Endothelial cell of umbilical vein (primary cell): ENCODE results near the gene MFNG. TPM values are rescaled to one million over a fixed set of nuclear protein-coding genes. Genes with fewer than 3 reads are reported as not detected.

Source experiments
- BruUV-seq: library from RNA; stranded (reverse); fragments of 400-500 nt; replicated peaks from 2 replicates; lab custom pipeline; 2021; lab: Mats Ljungman, UMichigan
- CTCF ChIA-PET: fragments of 300-600, 350-600 bp; sonication (Branson Sonifier 250); formaldehyde crosslinking; loops from one replicate; lab custom pipeline; 2021; ENCODE audit warnings: antibody characterized with exemption, inconsistent platforms; lab: Charles Lee
- POLR2A ChIA-PET: fragments of 300-600, 350-600 bp; sonication (Branson Sonifier 250); formaldehyde crosslinking; loops from one replicate; lab custom pipeline; 2021; ENCODE audit warnings: antibody characterized with exemption, inconsistent platforms; lab: Charles Lee
- DNase-seq: peaks from one replicate; pipeline ENCODE4 v3.0.0-alpha.2; 2011; ENCODE audit warnings: low read depth, low spot score
- FAIRE-seq: peaks from 2 replicates; lab custom pipeline; 2011; peaks lifted over from hg19 to GRCh38; lab: Jason Lieb, UNC
- H2AFZ ChIP-seq: 2 replicates; pipeline ENCODE4 v1.6.0; 2012; ENCODE audit warnings: low read depth, low read length, control low read depth, inconsistent platforms
- H3K27ac ChIP-seq: 2 replicates; pipeline ENCODE4 v1.5.1; 2011; ENCODE audit warnings: low read depth, mild to moderate bottlenecking, control low read depth, low read length, moderate library complexity; ENCODE audit not compliant: insufficient read depth
- H3K27me3 ChIP-seq, 2 experiments: 2 replicates each; pipeline versions ENCODE4 v1.6.0 to v1.6.1; 2011; ENCODE audit warnings: low read length in 2 of 2, mixed read lengths in 1 of 2; ENCODE audit not compliant: control insufficient read depth in 2 of 2, insufficient read depth in 2 of 2
- H3K36me3 ChIP-seq, 2 experiments: 2 replicates in 1 of 2; 3 replicates in 1 of 2; pipeline ENCODE4 v1.5.1; 2011; ENCODE audit warnings: low read length in 2 of 2, mild to moderate bottlenecking in 1 of 2, moderate library complexity in 1 of 2; ENCODE audit not compliant: control insufficient read depth in 2 of 2, insufficient read depth in 2 of 2; ENCODE audit errors: extremely low read depth in 1 of 2
- H3K4me1 ChIP-seq: 3 replicates; pipeline ENCODE4 v1.5.1; 2011; ENCODE audit warnings: mild to moderate bottlenecking, low read length; ENCODE audit not compliant: control insufficient read depth, insufficient read depth; ENCODE audit errors: extremely low read depth
- H3K4me2 ChIP-seq: 2 replicates; pipeline ENCODE4 v1.6.1; 2011; ENCODE audit warnings: low read length, control low read depth, mixed read lengths; ENCODE audit not compliant: insufficient read depth
- H3K4me3 ChIP-seq, 3 experiments: fragments of 200-600 bp in 1 of 3; sonication (generic), shearing (Covaris generic) in 1 of 3; replicated peaks in 1 of 3; 2 replicates each; pipeline ENCODE4 v1.5.1; 2011 to 2016; ENCODE audit warnings: control low read depth in 3 of 3, low read length in 3 of 3, mild to moderate bottlenecking in 2 of 3, inconsistent platforms in 1 of 3, low read depth in 1 of 3, moderate library complexity in 1 of 3; ENCODE audit not compliant: insufficient read depth in 1 of 3
- H3K79me2 ChIP-seq: 2 replicates; pipeline ENCODE4 v1.6.0; 2012; ENCODE audit warnings: low read length, inconsistent platforms; ENCODE audit not compliant: control insufficient read depth, insufficient read depth
- H3K9ac ChIP-seq: replicated peaks from 2 replicates; pipeline ENCODE3; 2011; ENCODE audit warnings: low read length, control low read depth; ENCODE audit not compliant: insufficient read depth; ENCODE audit errors: extremely low read depth
- H3K9me1 ChIP-seq: replicated peaks from 3 replicates; pipeline ENCODE4 v1.6.0; 2011; ENCODE audit warnings: mild to moderate bottlenecking, low read length; ENCODE audit not compliant: control insufficient read depth, insufficient read depth; ENCODE audit errors: extremely low read depth
- H3K9me3 ChIP-seq: replicated peaks from 2 replicates; pipeline ENCODE4 v1.5.1; 2012; ENCODE audit warnings: low read length, inconsistent platforms; ENCODE audit not compliant: control insufficient read depth, insufficient read depth
- H4K20me1 ChIP-seq: replicated peaks from 2 replicates; pipeline ENCODE3; 2011; ENCODE audit warnings: mild to moderate bottlenecking, low read length; ENCODE audit not compliant: control insufficient read depth, insufficient read depth; ENCODE audit errors: extremely low read depth
- CTCF ChIP-seq, 2 donors: IDR thresholded peaks; 1 replicate in 1 of 2; 2 replicates in 1 of 2; pipeline ENCODE4 v1.5.1; 2011; ENCODE audit warnings: low read length in 2 of 2, mild to moderate bottlenecking in 2 of 2, moderate library complexity in 2 of 2, control low read depth in 1 of 2, inconsistent platforms in 1 of 2, low read depth in 1 of 2; ENCODE audit not compliant: insufficient read depth in 1 of 2; ENCODE audit errors: extremely low read depth in 1 of 2
- EZH2 ChIP-seq: IDR thresholded peaks from 2 replicates; pipeline ENCODE4 v1.6.1; 2012; ENCODE audit warnings: borderline replicate concordance, low read depth, mild to moderate bottlenecking, moderate library complexity, low read length, inconsistent platforms; ENCODE audit not compliant: severe bottlenecking
- FOS ChIP-seq: IDR thresholded peaks from 2 replicates; pipeline ENCODE4 v1.6.1; 2011; ENCODE audit warnings: mild to moderate bottlenecking, low read length, moderate library complexity, borderline replicate concordance; ENCODE audit not compliant: insufficient read depth
- GATA2 ChIP-seq: IDR thresholded peaks from 2 replicates; pipeline ENCODE4 v1.7.0; 2011; ENCODE audit warnings: low read depth, mild to moderate bottlenecking, moderate library complexity, mixed read lengths, low read length; ENCODE audit not compliant: insufficient read length, insufficient read depth
- JUN ChIP-seq: IDR thresholded peaks from 2 replicates; pipeline ENCODE4 v1.6.1; 2011; ENCODE audit warnings: borderline replicate concordance, low read depth; ENCODE audit not compliant: insufficient read length, insufficient read depth
- MYC ChIP-seq: IDR thresholded peaks from one replicate; pipeline ENCODE4 v1.6.1; 2011; ENCODE audit warnings: mild to moderate bottlenecking, low read depth, low read length
- POLR2A ChIP-seq: IDR thresholded peaks from 2 replicates; pipeline ENCODE4 v1.6.1; 2012; ENCODE audit warnings: low read depth, mild to moderate bottlenecking, control low read depth, low read length
- POLR2AphosphoS5 ChIP-seq: IDR thresholded peaks from 2 replicates; pipeline ENCODE4 v1.6.1; 2012; ENCODE audit warnings: low read depth, mild to moderate bottlenecking, control low read depth, low read length, moderate library complexity; ENCODE audit not compliant: insufficient read depth
- dilution Hi-C: fragments of 300-500 bp; cut with MboI; formaldehyde crosslinking; loops from one replicate; pipeline ENCODE4 v1.15.0; 2019; ENCODE audit warnings: low sequenced_read_pairs; ENCODE audit not compliant: extremely low pct_ligation_motif_present
- intact Hi-C: fragments of 100-400 bp; cut with micrococcal nuclease; formaldehyde crosslinking; loops from one replicate; pipeline ENCODE4 v1.10.0; 2022
- polyA plus RNA-seq, 4 experiments: library from polyadenylated mRNA; depleted of rRNA in 3 of 4; stranded (reverse) in 3 of 4; unstranded in 1 of 4; fragments of >200 nt; gene quantifications; 2 replicates each; pipeline versions ENCODE4 v1.2.1 to v1.2.3, GENCODE V29; 2011 to 2012; ENCODE audit warnings: missing spikeins in 1 of 4
- total RNA-seq: library from RNA; stranded (reverse); gene quantifications from 2 replicates; pipeline ENCODE4 v1.2.3, GENCODE V29; 2021
- TF ChIP-seq, protein P1 (sequence below): IDR thresholded peaks from 2 replicates; pipeline ENCODE4 v1.6.1; 2011; ENCODE audit not compliant: insufficient read depth, insufficient read length

Gene MFNG
- total and polyA plus RNA-seq, 2 donors (not counting 3 experiments of a cell fraction or from before 2014, with no cell fraction given), result 188 to 257 TPM

DNA sequence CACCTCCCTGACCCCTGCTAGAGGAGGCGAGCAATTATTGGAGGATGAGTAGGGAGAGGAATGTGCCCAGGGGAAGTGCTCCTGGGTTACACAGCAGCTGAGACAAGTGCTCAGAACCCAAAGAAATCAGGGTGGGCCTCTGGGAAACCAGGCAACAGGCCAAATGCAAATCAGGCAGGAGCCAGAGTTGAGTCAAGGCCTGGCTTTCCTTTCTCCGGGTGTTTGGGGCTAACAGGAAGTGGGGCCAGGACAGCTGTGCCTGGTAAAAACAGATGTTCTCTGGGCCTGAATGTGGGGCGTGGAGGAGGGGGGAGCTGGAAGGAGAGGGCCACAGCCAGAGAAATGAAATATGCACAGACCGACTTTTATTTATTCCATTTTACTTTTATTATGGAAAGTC lies 22.0 kb downstream of the MFNG start:
- H3K9me3 ChIP-seq, result no peaks in the 10 kb centered on the region
- H3K4me1 ChIP-seq, result peaks cover 9% of the 10 kb centered on the region
- DNase-seq, result peak; percentile 35
- ChIA-PET CTCF (interaction anchor here (0.6 to 2.8 kb wide), 2 partner anchors 8 to 148 kb away, joined by 3 to 10 read pairs; no protein-coding TSS in a partner anchor), POLR2A (interaction anchor here (0.7 kb wide), 1 partner anchor 511 kb away, joined by 3 read pairs; no protein-coding TSS in a partner anchor)
- intact Hi-C loops, result no loop called here
- no peak overlapping the region for H3K4me3 ChIP-seq
- peak overlapping the region; percentile 32 for H3K4me2 ChIP-seq
- dilution Hi-C loops, result no loop called here
- BruUV-seq, result no TSS peak
- no peaks in the 10 kb centered on the region for H3K79me2 ChIP-seq
- no peaks in the 10 kb centered on the region for H4K20me1 ChIP-seq
- no peak overlapping the region for H2AFZ ChIP-seq
- H3K9ac ChIP-seq, result no peak overlapping the region
- H3K36me3 ChIP-seq, result peaks cover 5 to 26% of the 10 kb centered on the region in 2 experiments
- H3K27me3 ChIP-seq, result no peaks in the 10 kb centered on the region
- no peak overlapping the region for H3K27ac ChIP-seq
- TF ChIP-seq GATA2, result no peak
- TF ChIP-seq EZH2, result no peak
- TF ChIP-seq JUN, result no peak
- TF ChIP-seq POLR2A, result no peak
- TF ChIP-seq POLR2AphosphoS5, result peak; percentile 37
- H3K9me1 ChIP-seq, result no peaks in the 10 kb centered on the region
- peak; percentile 87 for FAIRE-seq

- POLR2A ChIA-PET, result no interaction called here
- Histone ChIP-seq H3K27me3 (no peaks in the 10 kb centered on the region), H3K9me1 (no peaks in the 10 kb centered on the region), H3K4me2 (no peak overlapping the region), H3K79me2 (no peaks in the 10 kb centered on the region), H3K9ac (no peak overlapping the region), H2AFZ (no peak overlapping the region), H4K20me1 (no peaks in the 10 kb centered on the region), H3K4me1 (peaks cover 9% of the 10 kb centered on the region), H3K9me3 (no peaks in the 10 kb centered on the region), H3K36me3 (peaks cover 0 to 21% of the 10 kb centered on the region in 2 experiments), H3K4me3 (no peak overlapping the region), H3K27ac (no peak overlapping the region)
- CTCF ChIA-PET, result interaction anchor here (2.8 kb wide), 1 partner anchor 10 kb away, joined by 10 read pairs; no protein-coding TSS in a partner anchor
- BruUV-seq, result no TSS peak
- intact Hi-C loops (no loop called here), dilution Hi-C loops (no loop called here)
- TF ChIP-seq POLR2AphosphoS5, result no peak
- no peak for TF ChIP-seq CTCF (IDR thresholded peaks at IDR 0.05; ENCODE audit: extremely low read depth in 1 of 2, insufficient read depth in 1 of 2, low read depth in 1 of 2, low read length in 2 of 2)
- TF ChIP-seq MYC, result no peak
- TF ChIP-seq GATA2, result no peak
- TF ChIP-seq, protein P1, sequence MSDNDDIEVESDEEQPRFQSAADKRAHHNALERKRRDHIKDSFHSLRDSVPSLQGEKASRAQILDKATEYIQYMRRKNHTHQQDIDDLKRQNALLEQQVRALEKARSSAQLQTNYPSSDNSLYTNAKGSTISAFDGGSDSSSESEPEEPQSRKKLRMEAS, result no peak
- no peak for TF ChIP-seq EZH2
- TF ChIP-seq JUN, result no peak
- no peak for TF ChIP-seq POLR2A
- TF ChIP-seq FOS, result no peak
- DNase-seq, result no peak
- FAIRE-seq, result peak; percentile 56
Measured at GRCh38 chr22:37462983-37463382, 23.2 kb downstream of the MFNG start.
